ENCODE results near the gene PPM1H.

Gene PPM1H

DNA sequence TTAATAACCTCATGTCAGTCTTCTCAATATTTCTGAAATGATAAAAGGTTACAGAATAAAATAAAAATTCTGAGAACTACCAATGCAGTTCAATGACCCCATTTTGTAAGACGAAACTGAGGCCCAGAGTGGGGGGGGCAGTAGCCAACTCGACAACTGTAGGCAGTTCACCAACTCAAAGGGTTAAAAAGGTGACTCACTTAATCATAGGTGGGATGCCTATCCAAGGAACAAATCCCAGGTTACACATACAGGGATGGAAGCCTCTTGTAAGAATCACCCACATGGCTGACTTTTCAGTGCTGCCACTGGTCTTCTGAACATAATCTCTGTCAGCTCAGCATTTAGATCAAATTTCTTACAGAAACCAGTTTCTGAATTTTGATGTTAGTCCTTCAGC, 10.9 kb downstream of the PPM1H start:
- TF ChIP-seq CTCF (IDR thresholded peaks at IDR 0.05; ENCODE audit: low read depth, low read length) = no peak
- DNase-seq (ENCODE audit: extremely low read depth, low read depth) = no peak

DNA sequence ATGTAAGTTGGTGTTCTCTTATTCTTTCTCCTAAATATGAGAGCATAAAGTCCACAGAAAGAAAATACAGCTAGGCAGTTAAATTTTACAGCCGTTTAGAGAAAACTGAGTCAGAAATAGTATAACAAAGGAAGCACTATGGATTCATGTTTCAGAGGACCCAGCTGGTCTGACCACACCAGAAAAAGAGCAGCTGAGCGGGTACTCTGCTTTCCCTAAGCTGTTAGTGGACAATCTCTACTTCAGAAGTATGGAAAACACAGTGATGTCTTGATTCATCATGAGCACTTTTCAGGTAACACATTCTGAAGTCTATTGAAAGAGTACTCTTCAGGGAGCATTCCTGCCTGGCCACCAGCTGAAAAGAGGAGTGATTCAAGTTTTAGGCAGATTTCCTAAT, 12.4 kb downstream of the PPM1H start:
- TF ChIP-seq CTCF (IDR thresholded peaks at IDR 0.05; ENCODE audit: low read depth, low read length) = no peak
- no peak for DNase-seq (ENCODE audit: extremely low read depth, low read depth)

DNA sequence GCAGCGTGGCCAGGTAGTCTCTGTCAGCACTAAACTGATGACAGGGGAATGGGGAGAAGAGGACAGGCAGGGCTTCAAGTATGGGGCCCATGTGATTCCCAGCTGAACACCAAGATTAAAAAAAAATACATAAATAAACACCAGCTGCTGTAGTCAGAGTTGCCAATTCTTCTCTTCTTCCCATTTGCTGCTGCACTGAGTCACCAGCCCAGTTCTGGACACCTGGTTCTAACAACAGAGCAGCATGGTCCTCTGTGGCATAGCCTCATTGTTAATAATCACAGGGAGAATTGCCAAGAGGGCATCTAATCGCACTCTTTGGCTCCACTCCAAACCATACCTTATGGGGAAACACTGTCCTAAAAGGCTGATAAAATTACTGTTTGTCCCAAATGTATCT, 15.1 kb downstream of the PPM1H start:
- no peak for TF ChIP-seq CTCF (IDR thresholded peaks at IDR 0.05; ENCODE audit: low read depth, low read length)
- DNase-seq (ENCODE audit: extremely low read depth, low read depth) = no peak

DNA sequence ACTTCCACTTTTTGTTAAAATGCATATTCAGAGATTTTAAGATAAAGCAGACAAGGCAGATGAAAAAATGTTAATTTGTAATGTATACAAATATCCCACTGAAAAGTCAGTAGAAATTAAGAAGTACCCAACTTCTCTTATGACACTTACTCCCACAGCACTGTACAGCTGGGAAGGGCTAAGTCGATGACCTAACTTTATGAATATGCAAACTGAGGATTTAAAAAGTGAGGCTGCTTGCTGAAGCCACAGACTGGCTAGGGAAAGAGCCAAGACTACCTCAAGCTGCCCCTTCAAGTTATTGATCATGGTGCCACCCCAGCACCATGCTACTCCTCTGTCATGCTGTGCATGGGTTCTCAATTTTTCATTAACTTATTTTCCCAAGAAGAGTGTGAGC, 17.0 kb downstream of the PPM1H start:
- no peak for TF ChIP-seq CTCF (IDR thresholded peaks at IDR 0.05; ENCODE audit: low read depth, low read length)
- DNase-seq (ENCODE audit: extremely low read depth, low read depth) = no peak

- DNase-seq (ENCODE audit: extremely low read depth, low read depth) = no peak
- TF ChIP-seq CTCF (IDR thresholded peaks at IDR 0.05; ENCODE audit: low read depth, low read length) = no peak
Measured at GRCh38 chr12:62916632-62917425, 18.1 kb downstream of the PPM1H start.

GRCh38 chr12:62915204-62915529, 19.8 kb downstream of the PPM1H start:
- no peak for DNase-seq (ENCODE audit: extremely low read depth, low read depth)
- TF ChIP-seq CTCF (IDR thresholded peaks at IDR 0.05; ENCODE audit: low read depth, low read length) = no peak

DNA sequence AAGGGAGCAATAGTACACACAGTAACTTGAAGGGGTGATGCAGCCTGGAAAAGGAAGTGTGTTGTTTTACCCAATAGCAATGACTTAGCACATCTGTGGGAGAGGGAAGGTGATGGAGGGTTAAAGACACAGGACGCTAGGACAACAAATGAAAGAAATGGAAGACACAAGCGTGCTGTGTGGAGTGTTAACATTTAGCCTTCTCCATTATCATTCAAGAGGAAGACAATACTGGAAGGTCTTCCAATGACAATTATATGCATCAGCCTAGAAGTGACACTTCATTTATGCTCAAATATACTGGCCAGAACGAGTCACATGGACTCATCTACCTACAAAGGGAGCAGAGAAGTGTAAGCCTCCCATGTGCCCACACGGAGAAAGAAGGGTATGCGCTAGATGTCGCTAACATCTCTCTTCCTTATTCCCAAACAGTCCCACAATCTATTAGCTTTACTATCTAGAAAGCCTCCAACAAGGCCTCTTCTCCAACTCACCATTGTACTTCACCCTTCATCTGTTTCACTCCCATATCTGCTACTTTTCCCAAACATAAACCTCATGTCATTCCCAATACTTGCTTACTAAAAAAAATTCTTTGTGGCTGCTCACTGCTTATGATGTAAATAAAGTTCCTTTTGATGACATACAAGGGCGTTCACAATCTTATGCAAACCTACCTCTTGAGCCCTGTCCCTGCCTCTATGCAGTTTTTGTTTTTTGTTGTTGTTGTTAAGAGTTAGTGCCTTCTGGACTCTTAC, 20.3 kb downstream of the PPM1H start:
- DNase-seq (ENCODE audit: extremely low read depth, low read depth) = no peak
- TF ChIP-seq CTCF (IDR thresholded peaks at IDR 0.05; ENCODE audit: low read depth, low read length) = no peak

Data from AG09319 (cell line).